ENCODE data around the gene HOXB6. TPM values are rescaled to one million over a fixed set of nuclear protein-coding genes. Genes with fewer than 3 reads are reported as not detected.

The HOXB6 gene
- total RNA-seq, 3 donors from 2014 or later, result 41.3 to 68.8 (median 50.9) TPM

DNA sequence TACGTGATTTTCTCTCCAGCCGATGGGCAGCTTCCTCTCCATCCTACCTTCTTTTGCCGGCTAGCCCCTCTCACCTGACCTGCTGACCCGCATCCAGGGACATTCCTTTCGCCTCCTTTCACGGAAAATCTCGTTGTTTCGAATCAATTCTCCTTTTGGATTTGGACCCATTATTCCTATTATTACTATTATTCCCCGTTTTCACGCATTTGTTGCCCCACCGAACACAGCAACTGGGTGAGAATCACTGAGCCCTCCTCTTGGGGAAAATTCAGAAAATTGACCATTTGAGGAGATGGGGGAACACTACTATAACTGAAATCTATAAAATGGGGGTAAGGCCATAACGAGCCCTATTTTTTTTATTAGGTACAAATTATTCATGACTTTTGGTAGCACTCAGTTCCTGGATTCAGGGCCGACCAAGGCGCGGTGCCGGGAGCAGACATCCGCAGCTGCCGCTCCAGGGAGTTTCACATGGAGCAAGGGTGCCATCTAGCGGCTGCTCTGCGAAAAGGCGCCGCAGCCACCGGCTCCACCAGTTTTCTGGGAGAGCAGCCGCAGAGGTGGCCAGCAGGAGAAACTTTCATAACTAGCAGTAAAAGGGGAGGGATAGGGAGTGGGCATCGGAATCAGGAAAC, 13.6 kb upstream of the HOXB6 start:
- intact Hi-C loops (cut with DNase I, micrococcal nuclease), result loop anchor here in 1 of 2 donors (5.0 kb wide), 1 partner anchor 281 kb away; no protein-coding TSS in a partner anchor
- Histone ChIP-seq H3K36me3 (ENCODE audit: low read depth) (no peaks in the 10 kb centered on the region), H3K9me3 (no peaks in the 10 kb centered on the region), H3K4me1 (ENCODE audit: low read depth) (peaks cover 44% of the 10 kb centered on the region), H3K4me3 (no peak overlapping the region)
- peak; percentile 96 for TF ChIP-seq CTCF (IDR thresholded peaks at IDR 0.05)
- DNase-seq (peak; percentile 91 to 97 (median 94)), ATAC-seq (peak; percentile 75)

DNA sequence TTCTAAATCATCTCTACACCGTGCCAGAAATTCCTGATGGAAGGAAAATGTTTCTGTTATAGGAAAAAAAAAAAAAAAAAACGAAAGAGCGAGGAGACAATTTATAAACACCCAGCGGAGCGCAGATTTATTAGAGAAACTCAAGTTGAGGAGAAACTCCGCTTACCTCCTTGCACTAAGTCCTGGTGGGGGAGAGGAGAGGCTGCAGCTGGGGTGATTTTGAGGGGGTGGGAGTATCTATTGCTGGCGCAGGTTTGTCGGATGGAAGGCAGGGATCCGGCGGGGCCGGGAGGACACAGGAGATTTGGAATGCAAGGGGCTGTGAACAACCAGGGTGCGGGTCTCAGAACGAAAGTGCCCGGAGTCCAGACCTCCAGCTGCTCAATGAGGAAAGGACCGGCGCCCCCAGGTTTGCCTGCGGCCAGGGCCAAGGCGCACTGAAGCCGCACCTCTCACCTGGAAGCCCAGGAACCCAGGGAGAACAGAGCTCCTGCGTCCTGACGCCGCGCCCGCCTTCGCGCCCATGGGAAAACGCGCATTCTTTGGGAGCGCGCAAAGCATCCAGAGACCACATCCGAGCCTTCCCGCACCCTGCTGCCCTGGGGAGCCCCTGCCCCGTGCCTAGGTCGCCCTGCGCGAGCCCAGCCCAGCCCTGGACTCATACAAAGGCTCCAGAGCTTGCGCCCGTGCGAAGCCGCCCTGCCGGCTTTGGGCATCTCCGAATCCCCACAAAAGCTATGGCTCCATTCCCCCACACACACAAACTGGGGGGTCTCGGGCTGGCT, 12.9 kb upstream of the HOXB6 start:
- Histone ChIP-seq H3K9me3 (no peaks in the 10 kb centered on the region), H3K4me1 (ENCODE audit: low read depth) (peaks cover 47% of the 10 kb centered on the region), H3K36me3 (ENCODE audit: low read depth) (no peaks in the 10 kb centered on the region), H3K4me3 (no peak overlapping the region)
- intact Hi-C loops (cut with DNase I, micrococcal nuclease), result loop anchor here in 1 of 2 donors (5.0 kb wide), 1 partner anchor 280 kb away; no protein-coding TSS in a partner anchor
- ATAC-seq, result no peak
- DNase-seq, result peak in 2 of 3 donors; percentile 57 to 71
- TF ChIP-seq CTCF (IDR thresholded peaks at IDR 0.05), result no peak

GRCh38 chr17:48616717-48617470, 12.1 kb upstream of the HOXB6 start:
- no peak for ATAC-seq
- Histone ChIP-seq H3K4me1 (ENCODE audit: low read depth) (peaks cover 50% of the 10 kb centered on the region), H3K4me3 (no peak overlapping the region), H3K9me3 (no peaks in the 10 kb centered on the region), H3K36me3 (ENCODE audit: low read depth) (no peaks in the 10 kb centered on the region)
- intact Hi-C loops (cut with DNase I, micrococcal nuclease), result loop anchor here in 1 of 2 donors (5.0 kb wide), 1 partner anchor 280 kb away; no protein-coding TSS in a partner anchor
- DNase-seq, result peak in 1 of 3 donors; percentile 44
- no peak for TF ChIP-seq CTCF (IDR thresholded peaks at IDR 0.05)

- no peaks in the 10 kb centered on the region for H3K36me3 ChIP-seq (ENCODE audit: low read depth)
- no peaks in the 10 kb centered on the region for H3K9me3 ChIP-seq
- peaks cover 47% of the 10 kb centered on the region for H3K4me1 ChIP-seq (ENCODE audit: low read depth)
- H3K4me3 ChIP-seq, result no peak overlapping the region
- no peak for TF ChIP-seq CTCF (IDR thresholded peaks at IDR 0.05)
- intact Hi-C loops (cut with DNase I, micrococcal nuclease), result loop anchor here in 1 of 2 donors (5.0 kb wide), 1 partner anchor 279 kb away; no protein-coding TSS in a partner anchor
- DNase-seq (peak in 2 of 3 donors; percentile 40 to 58), ATAC-seq (no peak)
Measured at GRCh38 chr17:48615963-48616716, 11.4 kb upstream of the HOXB6 start.
